ENCODE results near the gene KRT28.

The KRT28 gene

GRCh38 chr17:40794466-40794865, 5.3 kb downstream of the KRT28 start:
- no peak for TF ChIP-seq CTCF (conservative IDR thresholded peaks at IDR 0.05)
- H3K27ac ChIP-seq, result peak overlapping the region; percentile 73

DNA sequence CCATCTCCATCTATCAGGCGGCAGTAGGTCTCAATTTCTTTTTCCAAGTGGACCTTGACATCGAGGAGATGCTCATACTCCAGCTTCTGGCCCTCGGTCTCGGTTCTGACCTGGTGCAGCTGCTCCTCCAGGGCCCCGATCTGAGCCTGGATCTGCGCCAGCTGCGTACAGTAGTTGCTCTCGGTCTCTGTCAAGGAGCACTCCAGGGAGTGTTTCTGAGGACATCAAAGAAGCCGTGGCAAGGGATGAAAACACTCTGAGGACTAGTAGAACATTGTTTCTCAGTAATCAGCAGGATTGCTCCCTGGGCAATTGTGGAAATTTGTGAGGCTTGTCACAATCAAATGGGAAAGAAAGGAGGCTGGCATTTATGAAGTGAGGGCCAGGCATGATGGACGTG, 5.9 kb downstream of the KRT28 start:
- TF ChIP-seq CTCF (conservative IDR thresholded peaks at IDR 0.05), result no peak
- no peak overlapping the region for H3K27ac ChIP-seq

DNA sequence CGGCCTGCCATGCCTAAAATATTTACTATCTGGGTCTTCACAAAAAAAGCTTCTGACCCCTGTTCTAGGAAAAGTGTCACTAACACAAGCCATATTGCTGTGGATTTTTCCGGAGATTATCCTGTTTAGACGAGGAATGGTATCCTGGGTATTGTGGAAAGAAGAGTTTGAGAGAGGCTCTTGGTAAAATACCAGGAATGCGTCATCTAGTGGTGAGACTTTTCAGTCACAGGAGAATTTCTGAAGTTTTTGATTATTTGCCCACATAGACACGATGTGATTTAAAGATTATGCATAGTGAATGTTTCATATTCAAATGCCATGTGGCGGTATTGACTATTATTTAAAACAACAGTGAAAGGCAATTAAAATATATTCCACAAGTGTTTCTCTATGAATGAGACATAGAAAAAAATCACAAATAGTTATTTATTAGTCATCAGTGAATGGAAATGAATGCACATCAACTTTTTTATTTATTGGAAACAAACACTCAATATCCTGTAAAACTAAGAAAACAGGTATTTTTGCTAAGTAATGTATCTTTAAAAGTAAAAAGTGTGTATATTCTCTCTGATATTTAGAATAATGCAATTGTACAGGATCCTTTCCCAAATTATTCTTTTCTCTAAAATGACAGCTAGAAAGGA, 7.8 kb downstream of the KRT28 start:
- peak; percentile 89 for TF ChIP-seq CTCF (conservative IDR thresholded peaks at IDR 0.05)

DNA sequence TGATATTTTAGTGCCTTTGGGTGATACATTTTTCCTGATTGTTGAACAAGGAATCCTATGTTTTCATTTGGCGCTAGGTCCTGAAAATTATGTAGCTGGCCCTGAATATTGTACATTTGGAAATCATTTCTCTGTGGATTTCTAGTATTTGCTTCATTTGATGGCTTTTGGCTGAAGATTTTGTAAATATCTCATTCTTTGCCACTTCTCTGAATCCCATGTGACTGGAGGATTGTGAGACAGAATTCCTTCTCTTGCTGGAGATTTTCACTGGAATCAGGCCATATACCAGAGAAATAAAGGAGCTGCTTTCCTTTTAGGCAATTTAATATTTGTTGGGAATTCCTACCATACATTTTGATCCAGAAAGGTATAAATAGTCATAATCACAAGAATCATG, 8.6 kb downstream of the KRT28 start:
- no peak for TF ChIP-seq CTCF (conservative IDR thresholded peaks at IDR 0.05)
- no peak overlapping the region for H3K27ac ChIP-seq

More for the DNA sequence above, 7.8 kb downstream of the KRT28 start:
- H3K27ac ChIP-seq, result no peak overlapping the region

DNA sequence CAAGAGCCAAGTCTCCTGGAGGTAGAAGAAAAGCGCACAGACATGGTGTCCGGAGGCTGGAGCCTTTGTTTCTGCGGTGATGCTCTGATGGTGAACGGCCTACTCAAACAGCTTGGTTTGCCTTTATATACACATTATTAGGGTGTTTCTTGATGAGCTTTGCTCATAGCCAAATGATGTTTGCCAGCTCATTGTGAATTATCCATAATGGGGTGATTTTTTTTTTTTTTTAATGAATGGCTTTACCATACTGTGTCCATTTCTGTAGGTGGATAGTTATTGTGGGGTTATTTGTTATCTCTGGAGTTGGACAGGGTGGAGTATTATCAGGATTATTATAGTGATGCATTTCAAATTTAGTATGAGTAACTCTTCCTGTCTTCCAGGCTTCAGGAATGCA, 17.3 kb downstream of the KRT28 start, which contains the start of gene KRT27:
KRT27 (minus strand) TSS at position 101 of the 400 bp plus-strand sequence; CDS start at position 44, 57 bp downstream.
- no peak for TF ChIP-seq CTCF (conservative IDR thresholded peaks at IDR 0.05)
- no peak within 1 kb of the TSS for H3K27ac ChIP-seq

GRCh38 chr17:40779181-40779909, 20.4 kb downstream of the KRT28 start:
- H3K27ac ChIP-seq, result no peak overlapping the region
- TF ChIP-seq CTCF (conservative IDR thresholded peaks at IDR 0.05), result no peak

DNA sequence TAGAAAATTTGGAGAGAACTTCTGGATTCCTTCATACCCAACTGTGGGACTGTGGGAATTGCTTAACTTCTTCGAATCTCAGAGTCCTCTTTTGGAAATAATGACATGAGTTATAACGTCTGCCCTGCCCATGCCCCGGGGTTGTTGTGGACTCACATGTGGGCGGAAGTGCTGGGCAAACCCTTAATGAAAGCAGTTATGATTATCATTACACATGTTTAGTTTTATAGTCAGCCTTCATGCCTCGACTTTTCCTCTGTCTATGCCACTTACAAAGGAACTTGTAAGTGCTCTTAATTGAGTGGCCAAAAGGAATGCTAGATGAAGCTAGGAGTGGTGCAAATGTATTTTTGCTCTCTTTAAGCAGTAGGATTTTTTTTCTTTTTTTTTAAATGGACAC, 21.3 kb downstream of the KRT28 start:
- no peak for TF ChIP-seq CTCF (conservative IDR thresholded peaks at IDR 0.05)
- H3K27ac ChIP-seq, result no peak overlapping the region

Measured in VCaP (cell line).